HCT116 (cell line): Measurements from ENCODE around the gene INMT. TPM values are rescaled to one million over a fixed set of nuclear protein-coding genes. Genes with fewer than 3 reads are reported as not detected.

Experiments
- ATAC-seq: fragments of 200-7000 bp; cut with Tn5 transposase; 2 replicates; pipeline ENCODE4 v1.9.1; 2020; ENCODE audit warnings: mild to moderate bottlenecking, moderate library complexity
- BruUV-seq: library from RNA; stranded (reverse); fragments of 400-500 nt; replicated peaks from 2 replicates; lab custom pipeline; 2021; lab: Mats Ljungman, UMichigan
- CTCF ChIA-PET: fragments of 300-600 bp; sonication (Branson Sonifier 250); formaldehyde crosslinking; loops from one replicate; lab custom pipeline; 2021; ENCODE audit warnings: antibody characterized with exemption; lab: Charles Lee
- POLR2A ChIA-PET: fragments of 300-600, 350-600 bp; sonication (Branson Sonifier 250); formaldehyde crosslinking; loops from one replicate; lab custom pipeline; 2021; ENCODE audit warnings: antibody characterized with exemption; lab: Charles Lee
- RAD21 ChIA-PET, 2 experiments: fragments of 300-600 bp; sonication (Branson Sonifier 250); formaldehyde crosslinking; loops; one replicate each; lab custom pipeline; 2023; ENCODE audit warnings: low total read pairs in 2 of 2; ENCODE audit not compliant: uncharacterized antibody in 2 of 2, unreplicated experiment in 2 of 2, low non-redundant PET in 1 of 2; lab: Charles Lee
- DNase-seq: peaks from one replicate; pipeline ENCODE4 v3.0.0-alpha.2; 2010; ENCODE audit warnings: low read depth, low spot score
- H2AFZ ChIP-seq: fragments of 200-600 bp; shearing (Covaris generic), sonication (generic); 2 replicates; pipeline ENCODE4 v1.6.1; 2017; ENCODE audit warnings: low read depth, mixed run types, mixed read lengths, antibody characterized with exemption, low read length; ENCODE audit not compliant: poor library complexity, severe bottlenecking
- H3K27ac ChIP-seq: 2 replicates; pipeline ENCODE4 v1.5.1; 2012; ENCODE audit warnings: low read depth, low read length
- H3K27me3 ChIP-seq: fragments of 200-600 bp; sonication (generic); 2 replicates; pipeline ENCODE4 v1.6.1; 2016; ENCODE audit warnings: mixed run types, low read length, mixed read lengths; ENCODE audit not compliant: insufficient read depth
- H3K36me3 ChIP-seq, 2 experiments: fragments of 200-500 bp in 1 of 2; fragments of 200-600 bp in 1 of 2; sonication (Bioruptor generic) in 1 of 2; sonication (generic) in 1 of 2; 2 replicates each; pipeline versions ENCODE4 v1.5.1 to v1.6.1; 2014 to 2016; ENCODE audit warnings: low read length in 2 of 2, inconsistent platforms in 1 of 2, mixed read lengths in 1 of 2, mixed run types in 1 of 2; ENCODE audit not compliant: insufficient read depth in 2 of 2, control insufficient read depth in 1 of 2
- H3K4me1 ChIP-seq, 2 experiments: fragments of 200-600 bp in 1 of 2; sonication (generic) in 1 of 2; 2 replicates each; pipeline versions ENCODE4 v1.5.1 to v1.6.1; 2012 to 2017; ENCODE audit warnings: low read length in 2 of 2, inconsistent platforms in 1 of 2, mild to moderate bottlenecking in 1 of 2, mixed read lengths in 1 of 2, mixed run types in 1 of 2, moderate library complexity in 1 of 2; ENCODE audit not compliant: insufficient read depth in 2 of 2, control insufficient read depth in 1 of 2
- H3K4me2 ChIP-seq: fragments of 200-600 bp; sonication (generic); 2 replicates; pipeline ENCODE4 v1.6.1; 2017; ENCODE audit warnings: mixed run types, low read length, mixed read lengths
- H3K4me3 ChIP-seq, 2 experiments: fragments of 200-600 bp in 1 of 2; sonication (generic) in 1 of 2; replicated peaks in 1 of 2; 2 replicates each; pipeline ENCODE4 v1.5.1; 2011 to 2016; ENCODE audit warnings: low read length in 2 of 2, control low read depth in 1 of 2, low read depth in 1 of 2, mild to moderate bottlenecking in 1 of 2, mixed read lengths in 1 of 2, mixed run types in 1 of 2
- H3K79me2 ChIP-seq: fragments of 200-600 bp; sonication (generic); 2 replicates; pipeline ENCODE4 v1.6.1; 2017; ENCODE audit warnings: mild to moderate bottlenecking, mixed run types, low read length, moderate library complexity, mixed read lengths; ENCODE audit not compliant: insufficient read depth
- H3K9ac ChIP-seq: fragments of 200-600 bp; sonication (generic); 2 replicates; pipeline ENCODE4 v1.6.1; 2016; ENCODE audit warnings: low read length, mixed read lengths
- H3K9me2 ChIP-seq: fragments of 200-600 bp; sonication (generic), shearing (Covaris generic); 2 replicates; pipeline ENCODE4 v1.6.1; 2017; ENCODE audit warnings: mixed run types, mild to moderate bottlenecking, moderate library complexity; ENCODE audit not compliant: insufficient read depth
- H3K9me3 ChIP-seq, 2 experiments: fragments of 200-500 bp in 1 of 2; fragments of 200-600 bp in 1 of 2; sonication (Bioruptor generic) in 1 of 2; sonication (generic) in 1 of 2; 2 replicates each; pipeline ENCODE4 v1.6.1; 2014 to 2017; ENCODE audit warnings: low read length in 2 of 2, mixed read lengths in 2 of 2, inconsistent platforms in 1 of 2, low read depth in 1 of 2, mild to moderate bottlenecking in 1 of 2, mixed run types in 1 of 2, moderate library complexity in 1 of 2; ENCODE audit not compliant: control insufficient read depth in 1 of 2, insufficient read depth in 1 of 2
- H4K20me1 ChIP-seq: fragments of 200-600 bp; sonication (generic), shearing (Covaris generic); 2 replicates; pipeline ENCODE4 v1.6.1; 2017; ENCODE audit warnings: mixed run types, mild to moderate bottlenecking, moderate library complexity; ENCODE audit not compliant: insufficient read depth
- ATF3 ChIP-seq: IDR thresholded peaks from 2 replicates; pipeline ENCODE4 v1.6.1; 2012
- CEBPB ChIP-seq: IDR thresholded peaks from 2 replicates; pipeline ENCODE4 v1.6.1; 2012; ENCODE audit warnings: low read depth
- CTCF ChIP-seq, 3 experiments: fragments of 200-600 bp in 1 of 3; sonication (generic) in 1 of 3; IDR thresholded peaks in 2 of 3; conservative IDR thresholded peaks in 1 of 3; 2 replicates each; pipeline ENCODE4 v1.5.1; 2012 to 2017; ENCODE audit warnings: low read depth in 2 of 3, low read length in 2 of 3, antibody characterized with exemption in 1 of 3, borderline replicate concordance in 1 of 3, control low read depth in 1 of 3, mild to moderate bottlenecking in 1 of 3, mixed read lengths in 1 of 3, mixed run types in 1 of 3, moderate library complexity in 1 of 3; ENCODE audit not compliant: insufficient read depth in 1 of 3
- EGR1 ChIP-seq: IDR thresholded peaks from 2 replicates; pipeline ENCODE4 v1.6.1; 2012; ENCODE audit warnings: low read depth
- FOSL1 ChIP-seq: IDR thresholded peaks from 2 replicates; pipeline ENCODE4 v1.6.1; 2012; ENCODE audit warnings: low read depth
- JUND ChIP-seq: IDR thresholded peaks from 2 replicates; pipeline ENCODE4 v1.6.1; 2012
- RAD21 ChIP-seq: IDR thresholded peaks from 2 replicates; pipeline ENCODE4 v1.6.1; 2012; ENCODE audit warnings: low read depth, mild to moderate bottlenecking
- SIN3A ChIP-seq: IDR thresholded peaks from 2 replicates; pipeline ENCODE4 v1.6.1; 2012; ENCODE audit warnings: low read depth
- SP1 ChIP-seq: IDR thresholded peaks from 2 replicates; pipeline ENCODE4 v1.6.1; 2012; ENCODE audit warnings: low read depth
- SRF ChIP-seq: IDR thresholded peaks from 2 replicates; pipeline ENCODE4 v1.6.1; 2012; ENCODE audit warnings: low read depth
- TCF7L2 ChIP-seq: IDR thresholded peaks from 2 replicates; pipeline ENCODE4 v1.7.0; 2011; ENCODE audit warnings: borderline replicate concordance, inconsistent platforms; ENCODE audit not compliant: insufficient read depth, insufficient read length; ENCODE audit errors: extremely low read depth
- ZFX ChIP-seq: fragments of 450-650 bp; IDR thresholded peaks from 2 replicates; pipeline ENCODE4 v1.6.1; 2017
- ZNF274 ChIP-seq: fragments of 200-500 bp; sonication (Bioruptor generic); IDR thresholded peaks from 2 replicates; pipeline ENCODE4 v1.6.1; 2014; ENCODE audit warnings: mild to moderate bottlenecking, low read depth, low read length, inconsistent platforms
- intact Hi-C: fragments of 100-400 bp; cut with micrococcal nuclease; formaldehyde crosslinking; loops from 2 replicates; pipeline ENCODE4 v1.10.0; 2022
- total RNA-seq: library from RNA; stranded (reverse); gene quantifications from one replicate; pipeline ENCODE4 v1.2.1, GENCODE V29; 2021; ENCODE audit not compliant: unreplicated experiment
- TF ChIP-seq, protein P1 (sequence below): IDR thresholded peaks from 2 replicates; pipeline ENCODE4 v1.6.1; 2011; ENCODE audit warnings: mild to moderate bottlenecking, low read length, moderate library complexity; ENCODE audit not compliant: insufficient replicate concordance; ENCODE audit errors: extremely low read depth
- TF ChIP-seq, protein P2 (sequence below): IDR thresholded peaks from 2 replicates; pipeline ENCODE4 v1.6.1; 2012

Gene INMT
- total RNA-seq, 1 experiment from 2014 or later: 0.32 TPM

DNA sequence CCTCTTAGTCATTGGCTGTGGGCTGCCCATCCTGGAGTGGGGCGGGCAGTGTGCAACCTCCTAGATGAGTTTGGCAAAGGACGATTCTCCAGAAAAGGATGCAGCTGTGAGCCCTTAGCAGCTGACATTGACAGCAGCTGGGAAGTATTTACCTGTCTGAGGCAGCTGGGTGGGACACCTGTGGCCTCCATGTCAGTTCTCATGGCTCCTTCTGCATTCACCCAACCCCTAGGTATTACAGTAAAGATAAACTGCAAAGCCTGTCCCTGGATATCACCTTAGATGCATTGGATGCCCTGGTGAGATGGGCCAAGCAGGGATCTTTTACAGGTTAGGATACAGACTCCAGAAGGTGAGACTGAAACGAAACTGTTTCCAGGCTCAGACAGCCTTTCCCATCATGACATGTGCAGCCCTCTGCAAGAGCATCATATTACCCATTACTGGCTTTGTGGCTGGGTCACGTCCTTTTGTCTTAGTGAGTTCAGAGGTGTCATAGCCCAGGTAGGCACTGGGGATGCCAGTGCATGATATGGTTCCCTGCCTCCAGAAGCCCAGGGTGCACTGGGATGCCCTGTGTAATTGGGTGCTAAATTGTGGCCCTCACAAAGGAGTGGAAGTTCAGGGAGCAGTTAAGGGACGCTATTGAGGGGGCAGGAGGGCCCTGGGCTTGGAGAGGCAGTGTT is 48.2 kb downstream of the INMT start:
- no peak overlapping the region for H3K4me2 ChIP-seq

More for the DNA sequence above, 48.2 kb downstream of the INMT start:
- TF ChIP-seq FOSL1 (no peak), CEBPB (no peak), EGR1 (no peak), TCF7L2 (no peak), SRF (no peak), ZFX (no peak), SIN3A (no peak), ATF3 (no peak), CTCF (IDR thresholded peaks at IDR 0.05 in 2 of 3, conservative IDR thresholded peaks at IDR 0.05 in 1 of 3; ENCODE audit: borderline replicate concordance in 1 of 3, insufficient read depth in 1 of 3, low read depth in 2 of 3, low read length in 2 of 3) (no peak), SP1 (no peak), JUND (no peak), ZNF274 (no peak), RAD21 (no peak)
- TF ChIP-seq, protein P1, sequence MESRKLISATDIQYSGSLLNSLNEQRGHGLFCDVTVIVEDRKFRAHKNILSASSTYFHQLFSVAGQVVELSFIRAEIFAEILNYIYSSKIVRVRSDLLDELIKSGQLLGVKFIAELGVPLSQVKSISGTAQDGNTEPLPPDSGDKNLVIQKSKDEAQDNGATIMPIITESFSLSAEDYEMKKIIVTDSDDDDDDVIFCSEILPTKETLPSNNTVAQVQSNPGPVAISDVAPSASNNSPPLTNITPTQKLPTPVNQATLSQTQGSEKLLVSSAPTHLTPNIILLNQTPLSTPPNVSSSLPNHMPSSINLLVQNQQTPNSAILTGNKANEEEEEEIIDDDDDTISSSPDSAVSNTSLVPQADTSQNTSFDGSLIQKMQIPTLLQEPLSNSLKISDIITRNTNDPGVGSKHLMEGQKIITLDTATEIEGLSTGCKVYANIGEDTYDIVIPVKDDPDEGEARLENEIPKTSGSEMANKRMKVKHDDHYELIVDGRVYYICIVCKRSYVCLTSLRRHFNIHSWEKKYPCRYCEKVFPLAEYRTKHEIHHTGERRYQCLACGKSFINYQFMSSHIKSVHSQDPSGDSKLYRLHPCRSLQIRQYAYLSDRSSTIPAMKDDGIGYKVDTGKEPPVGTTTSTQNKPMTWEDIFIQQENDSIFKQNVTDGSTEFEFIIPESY: no peak
- TF ChIP-seq, protein P2, sequence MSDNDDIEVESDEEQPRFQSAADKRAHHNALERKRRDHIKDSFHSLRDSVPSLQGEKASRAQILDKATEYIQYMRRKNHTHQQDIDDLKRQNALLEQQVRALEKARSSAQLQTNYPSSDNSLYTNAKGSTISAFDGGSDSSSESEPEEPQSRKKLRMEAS: no peak
- H3K27ac ChIP-seq: no peak overlapping the region
- no peak overlapping the region for H3K4me3 ChIP-seq
- ChIA-PET RAD21 (no interaction called here), CTCF (interaction anchor here (1.1 to 1.5 kb wide), 4 partner anchors 172 to 322 kb away, joined by 3 to 7 read pairs (median 6); no protein-coding TSS in a partner anchor), POLR2A (no interaction called here)
- no peak overlapping the region for H3K9ac ChIP-seq
- DNase-seq (no peak), ATAC-seq (no peak)
- H3K9me3 ChIP-seq: no peaks in the 10 kb centered on the region
- no peak overlapping the region for H2AFZ ChIP-seq
- peaks cover 0 to 19% of the 10 kb centered on the region in 2 experiments; a peak in 3 of 4 replicates for H3K4me1 ChIP-seq
- intact Hi-C loops: loop anchor here (1.0 to 2.0 kb wide), 3 partner anchors 174 to 323 kb away; no protein-coding TSS in a partner anchor
- H4K20me1 ChIP-seq: no peaks in the 10 kb centered on the region
- no TSS peak for BruUV-seq
- H3K79me2 ChIP-seq: no peaks in the 10 kb centered on the region
- H3K9me2 ChIP-seq: no peaks in the 10 kb centered on the region
- H3K27me3 ChIP-seq: no peaks in the 10 kb centered on the region
- no peaks in the 10 kb centered on the region for H3K36me3 ChIP-seq
